Placental epithelial cell (primary cell): ENCODE measurements around the gene MCEE. TPM values are rescaled to one million over a fixed set of nuclear protein-coding genes. Genes with fewer than 3 reads are reported as not detected.

ENCODE experiments used
- small RNA-seq: library from RNA; depleted of rRNA; stranded (forward); fragments of <200 nt; gene quantifications from one replicate; pipeline ENCODE3, GENCODE V24; 2012
- total RNA-seq: library from RNA; depleted of rRNA; stranded (reverse); fragments of >200 nt; gene quantifications from 2 replicates; pipeline ENCODE4 v1.2.3, GENCODE V29; 2012

The MCEE gene
- 13.6 and 29.8 TPM in 2 replicates for total RNA-seq

GRCh38 chr2:71130152-71130904, at the start of gene MCEE, which contains the start of gene MPHOSPH10:
TSS of gene MCEE (minus strand) at chr2:71130229. CDS start at chr2:71130219, 10 bp downstream.
TSS of gene MPHOSPH10 (plus strand) at chr2:71130634. CDS start at chr2:71130666, 32 bp downstream.

GRCh38 chr2:71068218-71069035, 61.6 kb downstream of the MCEE start, which contains the start of gene NAGK:
TSS of gene NAGK (plus strand) at chr2:71068648. CDS start at chr2:71068684, 36 bp downstream.

Small RNA genes within 50 kb of the gene (small RNA-seq; reads per million reads assigned to genes)
- not detected for gene AC007881.1

Other genes with a start within 250 kb of the MCEE start
- gene VAX2, start 229.7 kb downstream of the MCEE start, total RNA-seq: 0.39 and 0.76 TPM in 2 replicates
- gene ATP6V1B1, start 194.3 kb downstream of the MCEE start, total RNA-seq: not detected in 2 replicates
- 0.65 and 1.6 TPM in 2 replicates for gene ANKRD53, start 151.6 kb downstream of the MCEE start, total RNA-seq
- 14.9 and 29.6 TPM in 2 replicates for gene TEX261, start 135.4 kb downstream of the MCEE start, total RNA-seq
- 71.1 and 76.9 TPM in 2 replicates for gene NAGK, start 61.6 kb downstream of the MCEE start, total RNA-seq
- 14.9 and 21.6 TPM in 2 replicates for gene MPHOSPH10, start 405 bp upstream of the MCEE start, total RNA-seq
- 0.98 and 2.4 TPM in 2 replicates for gene PAIP2B, start 96.9 kb upstream of the MCEE start, total RNA-seq
- gene ZNF638, start 201.6 kb upstream of the MCEE start, total RNA-seq: 112 and 145 TPM in 2 replicates